ENCODE results near the gene SH3RF3.

GRCh38 chr2:109254174-109254904 is 125.3 kb downstream of the SH3RF3 start:
- TF ChIP-seq CTCF (IDR thresholded peaks at IDR 0.05) (no peak), ATF2 (CRISPR knock-in tag; IDR thresholded peaks at IDR 0.05; ENCODE audit: borderline replicate concordance, low read depth) (no peak), USF1 (CRISPR knock-in tag; IDR thresholded peaks at IDR 0.05) (no peak), IRF2 (CRISPR knock-in tag; IDR thresholded peaks at IDR 0.05; ENCODE audit: borderline replicate concordance, low read depth) (no peak), SMAD3 (CRISPR knock-in tag; IDR thresholded peaks at IDR 0.05; ENCODE audit: borderline replicate concordance) (no peak), ETV6 (CRISPR knock-in tag; IDR thresholded peaks at IDR 0.05) (no peak), JAZF1 (CRISPR knock-in tag; IDR thresholded peaks at IDR 0.05) (no peak), NFE2L1 (CRISPR knock-in tag; IDR thresholded peaks at IDR 0.05) (no peak), MXD4 (CRISPR knock-in tag; IDR thresholded peaks at IDR 0.05; ENCODE audit: borderline replicate concordance) (no peak), ESRRA (CRISPR knock-in tag; IDR thresholded peaks at IDR 0.05; ENCODE audit: borderline replicate concordance) (no peak), RORB (CRISPR knock-in tag; IDR thresholded peaks at IDR 0.05) (no peak), CBFB (CRISPR knock-in tag; IDR thresholded peaks at IDR 0.05; ENCODE audit: low read depth) (no peak)

Measured in WTC11 (cell line).